ENCODE data around the gene MAP3K15. TPM values are rescaled to one million over a fixed set of nuclear protein-coding genes. Genes with fewer than 3 reads are reported as not detected.
A peak's percentile ranks its signal among the peaks of the same experiment; 100 is the strongest.

Gene MAP3K15
- total RNA-seq (2016; rRNA removed; fragmentation: Illumina TruSeq; extraction: Trizol) (3.4 and 3.9 TPM in 2 replicates), polyA plus RNA-seq (2011; rRNA removed) (6.4 and 7.6 TPM in 2 replicates), polyA minus RNA-seq (2011; rRNA and poly(A)+ RNA removed; ENCODE audit: low replicate concordance) (4.0 and 5.5 TPM in 2 replicates), Bru-seq, nascent RNA (percentile 47 among the genes with signal in this experiment), BruChase-seq, experiment 1, labeled RNA remaining after a 6-hour chase (percentile 49 among the genes with signal in this experiment), BruChase-seq, experiment 2, labeled RNA remaining after a 2-hour chase (percentile 48 among the genes with signal in this experiment)
- 3.3 and 3.9 TPM in 2 replicates for total RNA-seq (2016; cell fraction: cytosol; rRNA removed; fragmentation: Illumina TruSeq; extraction: Trizol; ENCODE audit: low read depth)
- 2.9 and 4.0 TPM in 2 replicates for total RNA-seq (2016; cell fraction: insoluble cytoplasmic fraction; rRNA removed; fragmentation: Illumina TruSeq; extraction: Trizol)
- total RNA-seq (2016; cell fraction: membrane; rRNA removed; fragmentation: Illumina TruSeq; extraction: Trizol): 2.4 and 2.6 TPM in 2 replicates
- total RNA-seq (2016; cell fraction: nucleus; rRNA removed; fragmentation: Illumina TruSeq; extraction: Trizol): 3.2 and 3.3 TPM in 2 replicates
- polyA plus RNA-seq (2011; cell fraction: cytosol; rRNA removed): 4.1 and 4.8 TPM in 2 replicates
- polyA plus RNA-seq (2011; cell fraction: nucleus; rRNA removed): 11.2 and 11.9 TPM in 2 replicates
- polyA plus RNA-seq (2012): 2.9 and 3.3 TPM in 2 replicates
- 0.37 and 0.47 TPM in 2 replicates for polyA plus RNA-seq (2016; cell fraction: cytosol; fragmentation: Illumina TruSeq; extraction: Trizol; ENCODE audit: low read depth)
- 2.8 and 3.0 TPM in 2 replicates for polyA plus RNA-seq (2016; cell fraction: insoluble cytoplasmic fraction; fragmentation: Illumina TruSeq; extraction: Trizol; ENCODE audit: low read depth)
- 0.81 and 0.82 TPM in 2 replicates for polyA plus RNA-seq (2016; cell fraction: membrane; fragmentation: Illumina TruSeq; extraction: Trizol; ENCODE audit: low read depth)
- polyA plus RNA-seq (2016; cell fraction: nucleus; fragmentation: Illumina TruSeq; extraction: Trizol; ENCODE audit: insufficient read depth, low read depth): 8.2 and 11.1 TPM in 2 replicates
- 2.2 and 3.0 TPM in 2 replicates for polyA minus RNA-seq (2011; cell fraction: cytosol; rRNA and poly(A)+ RNA removed)
- 7.3 and 8.0 TPM in 2 replicates for polyA minus RNA-seq (2011; cell fraction: nucleus; rRNA and poly(A)+ RNA removed)
- long read RNA-seq, experiment 1: 0 reads
- long read RNA-seq, experiment 2, partial matches to known transcripts: 3 of 7 reads
- long read RNA-seq, experiment 2, other reads (novel, unspliced or antisense): 4 of 7 reads

- DNase-seq (ENCODE audit: low spot score): peak; percentile 13
- Histone ChIP-seq H3K4me3 (replicated peaks in 1 of 3; ENCODE audit: insufficient read depth in 1 of 3, low read depth in 2 of 3, low read length in 3 of 3) (peak within 1 kb of the TSS; percentile 60 to 62 (median 61); a peak in 4 of 6 replicates), H3K9me3 (ENCODE audit: low read length) (no peaks in the 10 kb centered on the region), H3K79me2 (ENCODE audit: insufficient read depth, low read length) (no peaks in the 10 kb centered on the region), H3K9ac (ENCODE audit: insufficient read depth, low read depth, low read length) (0 out of 2 replicates have a peak within 1 kb of the TSS, but pooled peaks have one; percentile 34), H3K4me2 (ENCODE audit: low read depth, low read length) (peak within 1 kb of the TSS; percentile 74), H3K27me3 (ENCODE audit: control insufficient read depth in 1 of 2, insufficient read depth in 2 of 2, low read length in 2 of 2) (no peaks in the 10 kb centered on the region), H3K36me3 (replicated peaks in 1 of 2; ENCODE audit: control insufficient read depth in 1 of 2, insufficient read depth in 2 of 2, low read length in 2 of 2) (no peaks in the 10 kb centered on the region), H2AFZ (ENCODE audit: low read length) (no peak within 1 kb of the TSS), H3K4me1 (ENCODE audit: insufficient read depth, low read length) (peaks cover 14% of the 10 kb centered on the region), H3K27ac (ENCODE audit: extremely low read length, insufficient read depth, low read length) (no peak within 1 kb of the TSS), H4K20me1 (ENCODE audit: insufficient read depth, low read length) (no peaks in the 10 kb centered on the region)
- whole genome bisulfite sequencing (ENCODE audit: low lambda C conversion rate): 13% methylated on average over 1 of the region's 100 CpGs
- in situ Hi-C loops (cut with HindIII; ENCODE audit: extremely low pct_ligation_motif_present, low pct_unique_long_range_greater_than_20kb): no loop called here
- CTCF ChIA-PET (ENCODE audit: low intra/inter-chr PET ratio, low total read pairs): no interaction called here
- POLR2A ChIA-PET: interaction anchor here (1.0 kb wide), 1 partner anchor 52 kb away, joined by 3 read pairs; no protein-coding TSS in a partner anchor
- ATAC-seq: peak; percentile 87
- intact Hi-C loops (cut with micrococcal nuclease; ENCODE audit: unreplicated experiment): loop anchor here (2.0 to 5.0 kb wide), 2 partner anchors 44 to 133 kb away; no protein-coding TSS in a partner anchor
- FAIRE-seq: no peak
- no TSS peak for BruUV-seq (replicated peaks)
- TF ChIP-seq ZBTB7A (CRISPR knock-in tag; IDR thresholded peaks at IDR 0.05): 0 out of 2 replicates have a peak, but pooled peaks have one; percentile 36
- TF ChIP-seq RNF2 (conservative IDR thresholded peaks at IDR 0.05; ENCODE audit: low read depth): 0 out of 2 replicates have a peak, but pooled peaks have one; percentile 49
- TF ChIP-seq ZNF234 (CRISPR knock-in tag; conservative IDR thresholded peaks at IDR 0.05): no peak
- peak; percentile 83 for TF ChIP-seq MAX (IDR thresholded peaks at IDR 0.05)
- peak; percentile 45; the same call in 1 of the 2 replicates for TF ChIP-seq YEATS4 (CRISPR knock-in tag; IDR thresholded peaks at IDR 0.05; ENCODE audit: borderline replicate concordance)
- TF ChIP-seq, protein P1, sequence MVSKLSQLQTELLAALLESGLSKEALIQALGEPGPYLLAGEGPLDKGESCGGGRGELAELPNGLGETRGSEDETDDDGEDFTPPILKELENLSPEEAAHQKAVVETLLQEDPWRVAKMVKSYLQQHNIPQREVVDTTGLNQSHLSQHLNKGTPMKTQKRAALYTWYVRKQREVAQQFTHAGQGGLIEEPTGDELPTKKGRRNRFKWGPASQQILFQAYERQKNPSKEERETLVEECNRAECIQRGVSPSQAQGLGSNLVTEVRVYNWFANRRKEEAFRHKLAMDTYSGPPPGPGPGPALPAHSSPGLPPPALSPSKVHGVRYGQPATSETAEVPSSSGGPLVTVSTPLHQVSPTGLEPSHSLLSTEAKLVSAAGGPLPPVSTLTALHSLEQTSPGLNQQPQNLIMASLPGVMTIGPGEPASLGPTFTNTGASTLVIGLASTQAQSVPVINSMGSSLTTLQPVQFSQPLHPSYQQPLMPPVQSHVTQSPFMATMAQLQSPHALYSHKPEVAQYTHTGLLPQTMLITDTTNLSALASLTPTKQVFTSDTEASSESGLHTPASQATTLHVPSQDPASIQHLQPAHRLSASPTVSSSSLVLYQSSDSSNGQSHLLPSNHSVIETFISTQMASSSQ (IDR thresholded peaks at IDR 0.05; ENCODE audit: low read depth): no peak
- TF ChIP-seq, protein P1 (CRISPR knock-in tag; IDR thresholded peaks at IDR 0.05; ENCODE audit: borderline replicate concordance): no peak
- TF ChIP-seq KAT2B (IDR thresholded peaks at IDR 0.05; ENCODE audit: borderline replicate concordance, low read depth, low read length): no peak
- TF ChIP-seq GLI4 (CRISPR knock-in tag; IDR thresholded peaks at IDR 0.05; ENCODE audit: borderline replicate concordance): no peak
- no peak for TF ChIP-seq HDAC2 (CRISPR knock-in tag; IDR thresholded peaks at IDR 0.05)
Observed at GRCh38 chrX:19514791-19515614, at the start of gene MAP3K15. Gene MAP3K15 (minus strand): TSS chrX:19515508. CDS start chrX:19515261, 247 bp downstream.
